ENCODE results near the gene DUSP3. TPM values are rescaled to one million over a fixed set of nuclear protein-coding genes. Genes with fewer than 3 reads are reported as not detected.

The DUSP3 gene
- total RNA-seq, 1 donor from 2014 or later = 224 TPM

DNA sequence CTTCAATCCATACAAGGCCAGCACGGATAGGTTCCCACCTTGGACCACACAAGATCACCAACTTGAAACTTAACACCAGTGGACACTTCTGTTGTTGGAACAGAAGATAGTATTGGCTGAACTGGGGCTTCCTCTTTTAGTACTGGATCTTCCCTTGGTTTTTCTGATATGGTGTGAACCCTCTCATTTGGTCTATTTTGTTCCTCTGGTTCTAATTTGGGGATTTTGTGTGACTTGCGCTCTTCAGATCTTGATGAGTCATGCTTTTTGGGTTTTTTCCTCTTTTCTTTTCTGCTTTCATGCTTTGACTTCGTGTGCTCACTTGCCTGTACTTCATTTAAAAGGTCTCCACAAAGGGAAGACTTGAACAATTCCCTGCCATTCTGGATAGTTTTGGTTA, 59.2 kb downstream of the DUSP3 start:
- DNase-seq (no peak), ATAC-seq (ENCODE audit: poor library complexity) (no peak)
- intact Hi-C loops (cut with DNase I) = no loop called here

DNA sequence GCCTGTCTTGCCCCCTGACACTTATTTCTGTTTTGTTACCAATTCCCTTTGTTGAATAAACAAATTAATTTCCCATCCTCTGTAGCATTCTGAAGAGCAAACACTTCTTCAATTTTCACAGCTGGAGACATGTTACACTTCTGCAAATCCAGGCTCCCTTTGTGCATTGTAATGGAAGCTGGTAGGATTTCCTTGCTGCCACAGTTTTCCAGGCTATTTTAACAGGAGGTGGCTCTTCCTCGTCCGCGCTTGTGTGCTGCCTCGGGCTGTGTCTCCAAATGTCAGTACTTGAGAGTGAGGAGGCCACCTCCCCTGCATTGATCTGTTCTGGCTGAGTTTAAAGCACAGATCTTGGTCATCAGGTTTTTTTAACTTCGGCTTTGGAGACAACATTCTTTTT, 60.2 kb downstream of the DUSP3 start:
- intact Hi-C loops (cut with DNase I) = no loop called here
- DNase-seq = no peak
- ATAC-seq (ENCODE audit: poor library complexity) = no peak

DNA sequence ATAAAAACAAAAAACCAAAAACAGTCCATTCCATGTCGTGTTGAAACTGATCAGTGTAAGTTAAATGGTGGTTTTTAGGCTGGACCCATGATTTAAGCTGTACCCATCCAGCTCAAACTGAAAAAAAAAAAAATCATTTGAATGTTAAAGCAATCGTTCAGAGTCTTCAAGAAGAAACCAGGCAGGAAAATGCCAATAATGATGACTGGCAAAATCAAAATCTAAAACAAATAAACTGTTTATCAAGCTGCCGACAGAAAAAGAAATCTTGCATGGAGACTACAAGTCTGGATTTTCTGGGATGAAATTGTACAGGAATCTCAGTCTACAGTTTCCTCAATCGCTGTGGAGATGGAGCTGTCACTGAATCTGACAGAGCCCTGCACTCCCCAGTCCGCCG, 60.9 kb downstream of the DUSP3 start:
- no peak for DNase-seq
- intact Hi-C loops (cut with DNase I) = no loop called here
- no peak for ATAC-seq (ENCODE audit: poor library complexity)

Other genes starting within 250 kb of the DUSP3 start
- 0.24 TPM for gene ETV4, start 232.6 kb downstream of the DUSP3 start, total RNA-seq
- 8.5 TPM for gene MEOX1, start 117.1 kb downstream of the DUSP3 start, total RNA-seq
- gene SOST, start 20.2 kb downstream of the DUSP3 start, total RNA-seq = not detected
- gene CFAP97D1, start 1.5 kb upstream of the DUSP3 start, total RNA-seq = not detected
- 48.5 TPM for gene MPP3, start 54.2 kb upstream of the DUSP3 start, total RNA-seq
- 17.5 TPM for gene CD300LG, start 68.2 kb upstream of the DUSP3 start, total RNA-seq
- 17.1 TPM for gene MPP2, start 128.6 kb upstream of the DUSP3 start, total RNA-seq
- gene PPY, start 163.5 kb upstream of the DUSP3 start, total RNA-seq = not detected
- not detected for gene PYY, start 175.0 kb upstream of the DUSP3 start, total RNA-seq
- 0.54 TPM for gene NAGS, start 225.6 kb upstream of the DUSP3 start, total RNA-seq
- gene TMEM101, start 236.0 kb upstream of the DUSP3 start, total RNA-seq = 21.3 TPM

All from Right ventricle myocardium superior (tissue), 1 donor.